Cardiac muscle cell (in vitro differentiated cells and primary cell): ENCODE data around the gene FBXO24. TPM values are rescaled to one million over a fixed set of nuclear protein-coding genes. Genes with fewer than 3 reads are reported as not detected.
"Not testable (repeated sequence)": the region's sequence is repeated elsewhere in the genome, so short reads cannot be mapped to it uniquely, and the experiment has no call there.

Experiments
- DNase-seq, 2 donors: peaks; one replicate each; pipeline versions ENCODE4 v3.0.0 to v3.0.0-alpha.2; 2010 to 2017; ENCODE audit warnings: low read depth in 1 of 2, low spot score in 1 of 2
- H3K27ac ChIP-seq: fragments of 200-600 bp; sonication (generic); 2 replicates; pipeline ENCODE4 v1.5.1; 2016
- H3K27me3 ChIP-seq: fragments of 200-600 bp; sonication (generic); 2 replicates; pipeline ENCODE4 v1.6.0; 2016; ENCODE audit warnings: control low read depth
- H3K36me3 ChIP-seq: fragments of 200-600 bp; sonication (generic); 2 replicates; pipeline ENCODE4 v1.5.1; 2016; ENCODE audit warnings: control low read depth
- H3K4me1 ChIP-seq: fragments of 200-600 bp; sonication (generic); 2 replicates; pipeline ENCODE4 v1.8.1; 2017; ENCODE audit warnings: low read depth, mild to moderate bottlenecking, mixed run types
- H3K4me3 ChIP-seq: fragments of 200-600 bp; sonication (generic); 2 replicates; pipeline ENCODE4 v1.5.1; 2016; ENCODE audit warnings: mild to moderate bottlenecking
- H3K9me3 ChIP-seq: fragments of 200-600 bp; sonication (generic); 2 replicates; pipeline ENCODE4 v1.5.1; 2017; ENCODE audit warnings: low read depth, mild to moderate bottlenecking, control low read depth
- CTCF ChIP-seq: IDR thresholded peaks from 2 replicates; pipeline ENCODE4 v1.5.1; 2012; ENCODE audit warnings: low read depth, mild to moderate bottlenecking, low read length
- polyA plus RNA-seq: library from polyadenylated mRNA; unstranded; fragments of >200 nt; fragmentation: Nextera tagmentation; extraction: Ambion mirVana; gene quantifications from 2 replicates; pipeline ENCODE4 v1.2.1, GENCODE V29; 2016
- total RNA-seq: library from RNA; depleted of rRNA; stranded (reverse); fragments of >200 nt; gene quantifications from 2 replicates; pipeline ENCODE4 v1.2.3, GENCODE V29; 2016

FBXO24 gene
- total and polyA plus RNA-seq, 2 experiments from 2014 or later = 1.9 to 2.3 TPM

DNA sequence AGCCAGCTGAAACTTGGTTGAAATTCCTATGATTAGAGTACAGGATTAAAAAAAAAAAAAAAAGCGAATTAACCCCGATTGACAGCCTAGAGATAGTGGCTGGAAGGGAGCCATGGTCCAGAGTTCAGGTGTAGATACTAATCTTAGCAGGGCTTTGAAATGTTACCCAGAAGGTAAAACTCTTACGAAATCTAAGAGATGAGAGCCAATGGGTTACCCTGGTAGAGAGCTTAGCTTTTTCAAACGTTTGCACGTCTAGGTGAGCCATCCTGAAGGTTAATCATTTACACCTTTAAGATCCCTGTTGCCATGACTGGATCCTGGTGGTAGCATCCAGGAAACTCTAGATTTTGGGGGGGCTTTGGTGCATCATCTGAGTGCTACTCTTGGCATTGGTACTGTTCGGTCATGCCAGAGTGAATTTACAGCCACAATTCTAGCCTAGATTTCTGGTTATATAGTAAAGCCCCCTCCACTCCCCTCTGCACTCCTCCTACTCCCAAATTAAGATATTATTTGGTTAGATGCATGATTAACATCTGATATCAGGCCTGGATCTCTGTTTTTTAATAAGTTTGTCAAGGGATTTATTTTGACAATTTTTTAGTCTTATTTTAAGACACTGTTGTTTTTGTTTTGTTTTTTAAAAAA is 45.9 kb upstream of the FBXO24 start:
- Histone ChIP-seq H3K36me3 (no peaks in the 10 kb centered on the region), H3K4me3 (peak overlapping the region; percentile 48), H3K27ac (no peak overlapping the region), H3K4me1 (peaks cover 9% of the 10 kb centered on the region), H3K27me3 (no peaks in the 10 kb centered on the region), H3K9me3 (no peaks in the 10 kb centered on the region)
- TF ChIP-seq CTCF = no peak
- no peak for DNase-seq

DNA sequence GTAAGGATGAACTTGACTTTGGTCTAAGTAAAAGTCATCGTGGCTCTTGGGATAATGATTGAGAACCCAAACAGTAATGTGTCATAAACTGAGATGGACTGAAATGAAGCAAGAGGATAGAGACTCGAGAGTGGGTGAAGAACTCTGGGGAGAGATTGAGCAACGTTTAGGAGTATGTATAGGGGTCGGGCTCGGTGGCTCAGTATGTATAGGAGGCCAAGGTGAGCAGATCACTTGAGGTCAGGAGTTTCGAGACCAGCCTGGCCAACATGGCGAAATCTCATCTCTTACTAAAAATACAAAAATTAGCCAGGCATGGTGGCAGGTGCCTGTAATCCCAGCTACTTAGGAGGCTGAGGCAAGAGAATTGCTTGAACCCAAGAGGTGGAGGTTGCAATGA is 44.8 kb upstream of the FBXO24 start:
- H3K27ac ChIP-seq, H3K36me3 ChIP-seq, DNase-seq, H3K9me3 ChIP-seq, H3K4me3 ChIP-seq, H3K27me3 ChIP-seq: not testable (repeated sequence)
- peaks cover 20% of the 10 kb centered on the region for H3K4me1 ChIP-seq

GRCh38 chr7:100543586-100543985 is 42.5 kb upstream of the FBXO24 start:
- no peak for DNase-seq
- Histone ChIP-seq H3K27ac (no peak overlapping the region), H3K27me3 (no peaks in the 10 kb centered on the region), H3K36me3 (no peaks in the 10 kb centered on the region), H3K4me1 (peaks cover 30% of the 10 kb centered on the region), H3K4me3 (no peak overlapping the region), H3K9me3 (no peaks in the 10 kb centered on the region)
- no peak for TF ChIP-seq CTCF

DNA sequence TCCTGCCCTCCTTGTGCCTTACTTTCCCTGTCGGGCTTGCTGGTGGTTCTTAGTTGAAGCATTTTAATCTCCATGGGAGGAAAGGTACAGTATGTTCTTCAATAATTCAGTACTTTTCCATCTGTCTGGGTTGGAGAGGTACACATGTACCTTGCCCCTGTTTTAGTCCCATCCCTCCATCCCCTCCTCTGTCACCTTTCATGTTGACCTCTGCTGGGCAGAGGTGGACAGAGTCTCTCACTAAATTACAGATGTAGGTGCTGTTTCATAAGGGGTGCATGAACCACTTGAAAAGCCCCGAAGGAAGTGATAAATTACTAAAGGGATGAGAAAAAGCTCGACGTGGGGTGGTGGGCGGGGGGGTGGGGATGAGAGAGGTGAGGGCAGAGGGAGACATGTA is 41.7 kb upstream of the FBXO24 start:
- no peak overlapping the region for H3K4me3 ChIP-seq
- no peaks in the 10 kb centered on the region for H3K9me3 ChIP-seq
- peak overlapping the region; percentile 83 for H3K27ac ChIP-seq
- no peaks in the 10 kb centered on the region for H3K27me3 ChIP-seq
- no peaks in the 10 kb centered on the region for H3K36me3 ChIP-seq
- no peak for DNase-seq
- TF ChIP-seq CTCF = no peak
- H3K4me1 ChIP-seq = peaks cover 30% of the 10 kb centered on the region

DNA sequence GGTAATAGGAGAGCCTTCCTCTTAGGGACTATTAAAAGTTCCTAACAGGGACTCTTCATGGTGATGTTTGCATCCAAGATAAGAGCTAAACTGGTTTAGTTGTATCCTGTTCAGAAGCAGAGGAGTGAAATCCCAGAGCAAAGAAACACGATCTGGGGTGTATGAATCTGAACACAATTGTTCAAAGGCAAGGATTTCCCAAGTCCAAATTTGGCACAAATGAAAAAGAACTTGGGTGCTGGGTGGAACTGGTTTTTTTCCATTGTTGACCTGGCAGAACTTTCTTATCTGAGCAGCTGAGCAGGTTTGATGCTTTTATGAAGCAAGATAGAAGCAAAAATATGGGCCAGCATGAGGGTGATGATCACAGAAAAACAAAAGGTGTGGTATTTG is 41.2 kb upstream of the FBXO24 start:
- H3K36me3 ChIP-seq = no peaks in the 10 kb centered on the region
- H3K4me3 ChIP-seq = no peak overlapping the region
- TF ChIP-seq CTCF = no peak
- DNase-seq = peak in 1 of 2 donors; percentile 47
- no peaks in the 10 kb centered on the region for H3K9me3 ChIP-seq
- peaks cover 30% of the 10 kb centered on the region for H3K4me1 ChIP-seq
- peak overlapping the region; percentile 83 for H3K27ac ChIP-seq
- H3K27me3 ChIP-seq = no peaks in the 10 kb centered on the region

DNA sequence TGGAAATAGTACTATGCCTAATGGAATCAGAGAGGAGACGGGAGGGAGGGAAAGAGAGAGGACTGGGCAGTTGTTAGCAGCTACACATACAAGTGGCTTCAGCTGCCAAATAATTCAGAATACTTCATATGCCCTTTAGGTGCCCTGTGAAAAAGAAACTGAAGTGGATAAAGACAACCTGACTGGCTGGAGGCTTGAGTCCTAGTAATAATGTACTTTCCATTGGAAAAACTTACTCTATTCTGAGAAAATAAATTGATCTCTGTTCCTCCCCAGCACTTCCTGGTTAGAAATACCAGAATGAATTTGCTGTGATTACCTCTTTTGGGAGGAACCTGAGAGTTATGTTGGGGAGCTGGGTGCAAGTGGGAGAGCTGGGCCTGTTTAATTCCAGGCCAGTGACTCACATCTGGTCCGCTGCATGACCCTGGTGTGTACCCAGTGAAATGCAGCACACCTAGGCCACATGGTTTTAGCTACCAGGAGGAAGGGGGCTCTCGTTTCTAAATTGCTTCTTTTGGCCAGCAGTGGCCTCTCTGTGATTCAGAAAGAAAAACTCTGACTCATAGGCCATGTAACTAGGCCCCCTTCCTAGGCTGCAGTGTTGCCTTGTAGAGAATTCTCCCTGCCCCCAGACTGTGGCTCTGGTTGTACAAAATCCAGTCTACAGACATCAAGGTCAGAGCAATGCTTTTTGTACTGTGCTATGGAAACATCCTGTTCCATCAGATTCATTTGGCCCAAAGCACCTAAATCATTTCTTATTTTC is 40.6 kb upstream of the FBXO24 start:
- no peaks in the 10 kb centered on the region for H3K9me3 ChIP-seq
- TF ChIP-seq CTCF = peak; percentile 24
- DNase-seq = peak; percentile 55 to 91
- H3K27ac ChIP-seq = peak overlapping the region; percentile 83
- no peaks in the 10 kb centered on the region for H3K27me3 ChIP-seq
- no peak overlapping the region for H3K4me3 ChIP-seq
- peaks cover 30% of the 10 kb centered on the region for H3K4me1 ChIP-seq
- peaks cover 3% of the 10 kb centered on the region for H3K36me3 ChIP-seq
